HEK293 (cell line): Measurements from ENCODE around the gene CHFR.
"Not testable (repeated sequence)": the region's sequence is repeated elsewhere in the genome, so short reads cannot be mapped to it uniquely, and the experiment has no call there.

Source experiments
- CTCF ChIA-PET: fragments of 350-600 bp; formaldehyde crosslinking; extraction: SDS; loops from one replicate; lab custom pipeline; 2021; ENCODE audit warnings: antibody characterized with exemption; lab: Yijun Ruan, JAX
- POLR2A ChIA-PET: fragments of 300-600 bp; formaldehyde crosslinking; extraction: SDS; loops from one replicate; lab custom pipeline; 2020; ENCODE audit warnings: antibody characterized with exemption, inconsistent platforms; lab: Yijun Ruan, JAX
- H3K27ac ChIP-seq: fragments of 200-500 bp; sonication (Bioruptor generic); 2 replicates; pipeline ENCODE4 v1.5.1; 2014; ENCODE audit warnings: low read depth, low read length, control low read depth, inconsistent platforms; ENCODE audit errors: extremely low read depth
- H3K36me3 ChIP-seq, 2 experiments: fragments of 200-500 bp in 1 of 2; sonication (Bioruptor generic) in 1 of 2; 1 replicate in 1 of 2; 2 replicates in 1 of 2; pipeline ENCODE4 v1.5.1; 2014 to 2017; ENCODE audit warnings: inconsistent platforms in 2 of 2, low read length in 2 of 2; ENCODE audit not compliant: control insufficient read depth in 2 of 2, insufficient read depth in 1 of 2
- H3K4me1 ChIP-seq: fragments of 200-500 bp; sonication (Bioruptor generic); 2 replicates; pipeline ENCODE4 v1.5.1; 2014; ENCODE audit warnings: mild to moderate bottlenecking, low read length, inconsistent platforms; ENCODE audit not compliant: control insufficient read depth, insufficient read depth
- H3K4me3 ChIP-seq: 2 replicates; pipeline ENCODE4 v1.5.1; 2011; ENCODE audit warnings: low read depth, mild to moderate bottlenecking, control low read depth, low read length, moderate library complexity
- H3K9me3 ChIP-seq: fragments of 200-500 bp; sonication (Bioruptor generic); 2 replicates; pipeline ENCODE4 v1.5.1; 2014; ENCODE audit warnings: low read depth, low read length, inconsistent platforms; ENCODE audit not compliant: control insufficient read depth, insufficient read depth
- KLF7 ChIP-seq: fragments of 450-650 bp; formaldehyde crosslinking; IDR thresholded peaks from 2 replicates; pipeline ENCODE4 v1.5.1; 2016; ENCODE audit warnings: missing biosample characterization, missing genetic modification characterization, borderline replicate concordance
- SCRT1 ChIP-seq: fragments of 450-650 bp; formaldehyde crosslinking; IDR thresholded peaks from 2 replicates; pipeline ENCODE4 v1.5.1; 2016; ENCODE audit warnings: missing biosample characterization, missing genetic modification characterization, borderline replicate concordance
- SP7 ChIP-seq: fragments of 450-650 bp; formaldehyde crosslinking; IDR thresholded peaks from 2 replicates; pipeline ENCODE4 v1.5.1; 2016; ENCODE audit warnings: missing biosample characterization, missing genetic modification characterization
- ZBTB7A ChIP-seq: fragments of 450-650 bp; formaldehyde crosslinking; IDR thresholded peaks from 2 replicates; pipeline ENCODE4 v1.5.1; 2016; ENCODE audit warnings: low read depth, missing biosample characterization, missing genetic modification characterization
- ZFP3 ChIP-seq: fragments of 450-650 bp; formaldehyde crosslinking; IDR thresholded peaks from 2 replicates; pipeline ENCODE4 v1.5.1; 2016; ENCODE audit warnings: low read depth, missing biosample characterization, missing genetic modification characterization
- ZFP37 ChIP-seq: fragments of 450-650 bp; formaldehyde crosslinking; IDR thresholded peaks from 2 replicates; pipeline ENCODE4 v1.5.1; 2016; ENCODE audit warnings: missing biosample characterization, missing genetic modification characterization
- ZNF112 ChIP-seq: fragments of 450-650 bp; formaldehyde crosslinking; IDR thresholded peaks from 2 replicates; pipeline ENCODE4 v1.5.0; 2017; ENCODE audit warnings: missing biosample characterization, missing genetic modification characterization
- ZNF24 ChIP-seq: fragments of 450-650 bp; formaldehyde crosslinking; IDR thresholded peaks from 2 replicates; pipeline ENCODE4 v1.5.1; 2016; ENCODE audit warnings: missing biosample characterization, missing genetic modification characterization
- ZNF354C ChIP-seq: fragments of 450-650 bp; formaldehyde crosslinking; IDR thresholded peaks from 2 replicates; pipeline ENCODE4 v1.5.1; 2016; ENCODE audit warnings: missing biosample characterization, missing genetic modification characterization, low read depth, borderline replicate concordance
- ZNF404 ChIP-seq: fragments of 450-650 bp; formaldehyde crosslinking; IDR thresholded peaks from 2 replicates; pipeline ENCODE4 v1.5.1; 2017; ENCODE audit warnings: missing biosample characterization, missing genetic modification characterization
- ZNF433 ChIP-seq: fragments of 450-650 bp; formaldehyde crosslinking; IDR thresholded peaks from 2 replicates; pipeline ENCODE4 v1.5.1; 2016; ENCODE audit warnings: missing biosample characterization, missing genetic modification characterization, low read depth
- ZNF548 ChIP-seq: fragments of 450-650 bp; formaldehyde crosslinking; IDR thresholded peaks from 2 replicates; pipeline ENCODE4 v1.5.1; 2016; ENCODE audit warnings: missing biosample characterization, missing genetic modification characterization
- ZNF571 ChIP-seq: fragments of 450-650 bp; formaldehyde crosslinking; IDR thresholded peaks from 2 replicates; pipeline ENCODE4 v1.5.0; 2017; ENCODE audit warnings: missing biosample characterization, missing genetic modification characterization
- ZNF596 ChIP-seq: fragments of 450-650 bp; IDR thresholded peaks from 2 replicates; pipeline ENCODE4 v1.5.0; 2018; ENCODE audit warnings: missing biosample characterization, mild to moderate bottlenecking, missing genetic modification characterization, moderate library complexity
- ZNF621 ChIP-seq: fragments of 450-650 bp; formaldehyde crosslinking; IDR thresholded peaks from 2 replicates; pipeline ENCODE4 v1.5.1; 2017; ENCODE audit warnings: missing biosample characterization, missing genetic modification characterization
- ZNF626 ChIP-seq: fragments of 450-650 bp; sonication (Bioruptor Pico); formaldehyde crosslinking; IDR thresholded peaks from 2 replicates; pipeline ENCODE4 v1.5.1; 2018; ENCODE audit warnings: missing biosample characterization, missing genetic modification characterization, inconsistent platforms
- ZNF664 ChIP-seq: fragments of 450-650 bp; formaldehyde crosslinking; IDR thresholded peaks from 2 replicates; pipeline ENCODE4 v1.5.1; 2016; ENCODE audit warnings: missing biosample characterization, missing genetic modification characterization
- ZNF776 ChIP-seq: fragments of 450-650 bp; formaldehyde crosslinking; IDR thresholded peaks from 2 replicates; pipeline ENCODE4 v1.5.0; 2017; ENCODE audit warnings: missing biosample characterization, missing genetic modification characterization, borderline replicate concordance
- ZNF791 ChIP-seq: fragments of 450-650 bp; formaldehyde crosslinking; IDR thresholded peaks from 2 replicates; pipeline ENCODE4 v1.5.1; 2016; ENCODE audit warnings: missing biosample characterization, missing genetic modification characterization
- TF ChIP-seq, protein P1 (sequence below): fragments of 450-650 bp; formaldehyde crosslinking; IDR thresholded peaks from 2 replicates; pipeline ENCODE4 v1.5.1; 2016; ENCODE audit warnings: missing biosample characterization, missing genetic modification characterization
- TF ChIP-seq, protein P2 (sequence below): fragments of 450-650 bp; formaldehyde crosslinking; IDR thresholded peaks from 2 replicates; pipeline ENCODE4 v1.5.1; 2016; ENCODE audit warnings: missing biosample characterization, missing genetic modification characterization

The CHFR gene

DNA sequence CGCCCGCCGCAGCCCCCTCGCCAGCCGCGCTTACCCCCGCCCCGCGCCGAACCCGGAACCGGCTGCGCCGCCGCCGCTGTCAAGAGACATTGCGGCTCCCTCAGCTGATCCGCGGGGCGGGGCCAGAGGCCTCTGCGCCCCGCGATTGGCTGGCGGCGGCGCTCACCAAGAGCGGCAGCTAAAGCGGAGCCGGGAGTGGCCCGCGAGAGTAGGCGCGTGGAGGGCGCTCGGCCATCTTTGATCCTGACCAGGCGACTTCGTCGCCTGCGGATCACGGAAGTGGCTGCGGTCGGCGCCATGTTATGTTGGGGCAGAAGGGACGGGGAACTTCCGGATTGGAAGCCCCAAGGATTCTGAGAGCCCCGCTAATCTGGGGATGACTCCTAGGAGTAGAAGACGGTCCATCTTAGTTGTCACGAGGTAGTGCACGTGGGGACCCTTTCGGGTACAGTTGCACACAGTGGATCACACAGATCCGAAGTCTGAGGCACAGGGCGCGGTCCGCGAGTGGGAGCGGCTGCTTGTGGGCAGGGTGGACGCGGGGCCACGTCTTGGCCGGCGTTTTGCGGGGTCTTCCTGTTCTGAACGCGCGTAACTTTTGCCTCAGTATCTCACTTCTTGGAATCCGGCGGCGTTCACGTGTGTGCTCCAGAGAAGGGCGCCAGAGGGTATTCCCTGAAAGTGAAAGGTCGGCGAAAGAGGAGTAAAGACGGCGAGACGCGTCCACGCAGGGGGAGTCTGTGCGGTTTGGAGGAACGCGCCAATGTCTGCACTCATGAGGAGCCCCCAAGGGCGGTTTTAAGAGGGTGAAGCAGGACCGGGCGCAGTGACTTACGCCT is at the start of gene CHFR (continued):
- no peak for TF ChIP-seq SCRT1 (tag by site-specific recombination)
- TF ChIP-seq, all 188 proteins: peak for 34

DNA sequence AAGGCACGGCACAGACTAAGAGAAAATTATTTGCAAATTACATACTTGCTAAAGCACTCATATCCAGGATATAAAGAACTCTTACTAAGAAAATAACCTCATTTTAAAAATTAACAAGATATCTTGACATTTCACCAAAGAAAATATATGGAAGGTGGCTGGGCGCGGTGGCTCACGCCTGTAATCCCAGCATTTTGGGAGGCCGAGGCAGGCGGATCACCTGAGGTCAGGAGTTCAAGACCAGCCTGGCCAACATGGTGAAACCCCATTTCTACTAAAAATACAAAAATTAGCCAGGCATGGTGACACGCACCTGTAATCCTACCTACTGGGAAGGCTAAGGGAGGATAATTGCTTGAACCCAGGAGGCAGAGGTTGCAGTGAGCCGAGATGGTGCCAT is 49.5 kb upstream of the CHFR start:
- H3K27ac ChIP-seq, POLR2A ChIA-PET: not testable (repeated sequence)

DNA sequence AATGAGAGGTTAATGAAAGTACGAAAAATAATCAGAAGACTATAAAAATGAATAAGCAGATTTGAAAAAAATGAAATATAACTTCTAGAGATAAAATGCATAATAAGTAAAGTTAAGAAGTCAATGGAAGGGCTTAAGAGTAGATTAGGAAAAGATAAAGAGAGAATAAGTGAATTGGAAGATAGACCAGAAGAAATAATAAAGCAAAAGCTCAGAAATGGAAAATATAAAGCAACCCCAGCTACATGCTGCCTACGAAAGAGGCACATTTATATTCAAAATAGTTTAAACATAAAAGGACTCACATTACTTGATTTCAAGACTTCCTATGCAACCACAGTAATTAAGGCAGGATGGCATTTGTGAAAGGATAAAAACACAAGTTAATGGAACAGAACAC is 48.8 kb upstream of the CHFR start:
- Histone ChIP-seq H3K27ac (no peak overlapping the region), H3K36me3 (peaks cover 0 to 21% of the 10 kb centered on the region in 2 experiments; a peak in 2 of 3 replicates), H3K4me1 (no peaks in the 10 kb centered on the region), H3K9me3 (peaks cover 2% of the 10 kb centered on the region), H3K4me3 (no peak overlapping the region)
- TF ChIP-seq ZNF548 (tag by site-specific recombination), result no peak
- TF ChIP-seq ZFP3, result no peak
- TF ChIP-seq ZNF626 (tag by site-specific recombination), result no peak
- no peak for TF ChIP-seq ZNF571 (tag by site-specific recombination)
- TF ChIP-seq ZBTB7A, result no peak
- TF ChIP-seq ZNF621 (tag by site-specific recombination), result no peak
- no peak for TF ChIP-seq ZNF664 (tag by site-specific recombination)
- no peak for TF ChIP-seq SP7
- no peak for TF ChIP-seq ZNF404 (tag by site-specific recombination)
- TF ChIP-seq, protein P1, sequence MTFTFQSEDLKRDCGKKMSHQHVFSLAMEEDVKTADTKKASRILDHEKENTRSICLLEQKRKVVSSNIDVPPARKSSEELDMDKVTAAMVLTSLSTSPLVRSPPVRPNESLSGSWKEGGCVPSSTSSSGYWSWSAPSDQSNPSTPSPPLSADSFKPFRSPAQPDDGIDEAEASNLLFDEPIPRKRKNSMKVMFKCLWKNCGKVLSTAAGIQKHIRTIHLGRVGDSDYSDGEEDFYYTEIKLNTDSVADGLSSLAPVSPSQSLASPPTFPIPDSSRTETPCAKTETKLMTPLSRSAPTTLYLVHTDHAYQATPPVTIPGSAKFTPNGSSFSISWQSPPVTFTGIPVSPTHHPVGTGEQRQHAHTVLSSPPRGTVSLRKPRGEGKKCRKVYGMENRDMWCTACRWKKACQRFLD, result no peak
- no peak for TF ChIP-seq ZNF24 (tag by site-specific recombination)
- TF ChIP-seq ZNF791 (tag by site-specific recombination), result no peak
- TF ChIP-seq KLF7 (tag by site-specific recombination), result no peak
- TF ChIP-seq ZNF112 (tag by site-specific recombination), result no peak
- no peak for TF ChIP-seq ZNF776 (tag by site-specific recombination)
- no peak for TF ChIP-seq ZNF596 (tag by site-specific recombination)
- TF ChIP-seq ZNF354C, result no peak
- TF ChIP-seq ZFP37 (tag by site-specific recombination), result no peak
- TF ChIP-seq, protein P2, sequence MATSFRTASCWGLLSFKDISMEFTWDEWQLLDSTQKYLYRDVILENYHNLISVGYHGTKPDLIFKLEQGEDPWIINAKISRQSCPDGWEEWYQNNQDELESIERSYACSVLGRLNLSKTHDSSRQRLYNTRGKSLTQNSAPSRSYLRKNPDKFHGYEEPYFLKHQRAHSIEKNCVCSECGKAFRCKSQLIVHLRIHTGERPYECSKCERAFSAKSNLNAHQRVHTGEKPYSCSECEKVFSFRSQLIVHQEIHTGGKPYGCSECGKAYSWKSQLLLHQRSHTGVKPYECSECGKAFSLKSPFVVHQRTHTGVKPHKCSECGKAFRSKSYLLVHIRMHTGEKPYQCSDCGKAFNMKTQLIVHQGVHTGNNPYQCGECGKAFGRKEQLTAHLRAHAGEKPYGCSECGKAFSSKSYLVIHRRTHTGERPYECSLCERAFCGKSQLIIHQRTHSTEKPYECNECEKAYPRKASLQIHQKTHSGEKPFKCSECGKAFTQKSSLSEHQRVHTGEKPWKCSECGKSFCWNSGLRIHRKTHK (tag by site-specific recombination), result no peak
- no peak for TF ChIP-seq ZNF433 (tag by site-specific recombination)
- ChIA-PET POLR2A (no interaction called here), CTCF (no interaction called here)

More for the DNA sequence above, 49.5 kb upstream of the CHFR start:
- H3K4me3 ChIP-seq, H3K9me3 ChIP-seq, CTCF ChIA-PET, H3K4me1 ChIP-seq: not testable (repeated sequence)
- H3K36me3 ChIP-seq, result peaks cover 0 to 28% of the 10 kb centered on the region in 2 experiments; a peak in 2 of 3 replicates
